Calu3 (cell line): ENCODE data around the gene YAE1. TPM values are rescaled to one million over a fixed set of nuclear protein-coding genes. Genes with fewer than 3 reads are reported as not detected.

Experiments used
- BruUV-seq: library from RNA; stranded (reverse); fragments of 400-500 nt; replicated peaks from 2 replicates; lab custom pipeline; 2021; lab: Mats Ljungman, UMichigan
- CTCF ChIA-PET: fragments of 300-600 bp; sonication (Branson Sonifier 250); formaldehyde crosslinking; loops from one replicate; lab custom pipeline; 2022; ENCODE audit warnings: antibody characterized with exemption; lab: Charles Lee
- DNase-seq: peaks from one replicate; pipeline ENCODE4 v3.0.0; 2022
- H3K27ac Mint-ChIP-seq: one replicate; pipeline ENCODE4 v1.8.0; 2022; ENCODE audit warnings: mixed read lengths; ENCODE audit not compliant: unreplicated experiment
- H3K27me3 Mint-ChIP-seq: one replicate; pipeline ENCODE4 v1.8.0; 2022; ENCODE audit warnings: mixed read lengths; ENCODE audit not compliant: unreplicated experiment
- H3K36me3 Mint-ChIP-seq: one replicate; pipeline ENCODE4 v1.8.0; 2022; ENCODE audit warnings: mild to moderate bottlenecking, moderate library complexity, mixed read lengths; ENCODE audit not compliant: insufficient read depth, unreplicated experiment
- H3K4me1 Mint-ChIP-seq: one replicate; pipeline ENCODE4 v1.8.0; 2022; ENCODE audit warnings: mild to moderate bottlenecking, low read depth, mixed read lengths; ENCODE audit not compliant: unreplicated experiment
- H3K4me3 Mint-ChIP-seq: one replicate; pipeline ENCODE4 v1.8.0; 2022; ENCODE audit warnings: mild to moderate bottlenecking, low read depth, moderate library complexity, mixed read lengths; ENCODE audit not compliant: unreplicated experiment
- H3K9me3 Mint-ChIP-seq: one replicate; pipeline ENCODE4 v1.8.0; 2022; ENCODE audit warnings: low read depth, mixed read lengths; ENCODE audit not compliant: unreplicated experiment
- intact Hi-C: fragments of 100-400 bp; cut with micrococcal nuclease; formaldehyde crosslinking; loops from one replicate; pipeline ENCODE4 v1.10.0; 2022; ENCODE audit not compliant: unreplicated experiment
- total RNA-seq: library from RNA; stranded (reverse); gene quantifications from 2 replicates; pipeline ENCODE4 v1.2.3, GENCODE V29; 2022
- TF ChIP-seq, protein P1 (sequence below): fragments of 200-600 bp; IDR thresholded peaks from one replicate; pipeline ENCODE4 v1.8.0; 2022; ENCODE audit warnings: antibody characterized with exemption; ENCODE audit not compliant: unreplicated experiment

YAE1 gene
- total RNA-seq, 1 experiment from 2014 or later: 39.2 TPM

DNA sequence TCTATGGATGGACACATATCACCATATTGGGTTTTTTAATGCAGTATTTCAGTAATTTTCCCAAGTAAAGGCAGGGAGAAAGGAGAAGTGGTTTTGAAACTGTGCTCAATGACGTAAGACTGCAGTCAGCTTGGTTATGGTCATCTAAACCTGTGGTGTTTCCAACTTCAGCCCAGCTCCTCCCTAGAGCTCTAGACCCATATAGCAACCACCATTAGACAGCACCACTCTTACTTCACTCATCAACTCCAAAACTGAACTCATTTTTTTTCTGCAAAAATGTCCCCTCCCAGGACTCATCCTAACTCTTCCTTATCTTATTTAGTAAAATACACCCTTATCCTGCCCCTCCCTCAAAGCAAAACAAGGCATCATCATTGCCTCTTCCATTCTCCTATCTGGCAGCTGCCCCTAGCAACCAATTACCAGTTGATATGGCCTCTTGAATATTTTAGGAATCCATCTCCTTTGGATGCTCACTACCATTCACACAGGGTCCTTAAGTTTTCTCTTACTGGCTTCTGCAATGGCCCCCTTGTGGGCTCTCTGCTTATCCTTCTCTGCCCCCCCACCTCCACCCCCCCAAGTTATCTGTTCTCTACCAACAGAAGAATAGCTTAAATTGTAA, 55.7 kb downstream of the YAE1 start:
- no TSS peak for BruUV-seq
- Mint-ChIP-seq H3K36me3 (peaks cover 35% of the 10 kb centered on the region), H3K9me3 (no peaks in the 10 kb centered on the region), H3K4me3 (peak overlapping the region; percentile 81), H3K27me3 (no peaks in the 10 kb centered on the region), H3K4me1 (peaks cover 29% of the 10 kb centered on the region), H3K27ac (no peak overlapping the region)
- DNase-seq: no peak
- TF ChIP-seq, protein P1, sequence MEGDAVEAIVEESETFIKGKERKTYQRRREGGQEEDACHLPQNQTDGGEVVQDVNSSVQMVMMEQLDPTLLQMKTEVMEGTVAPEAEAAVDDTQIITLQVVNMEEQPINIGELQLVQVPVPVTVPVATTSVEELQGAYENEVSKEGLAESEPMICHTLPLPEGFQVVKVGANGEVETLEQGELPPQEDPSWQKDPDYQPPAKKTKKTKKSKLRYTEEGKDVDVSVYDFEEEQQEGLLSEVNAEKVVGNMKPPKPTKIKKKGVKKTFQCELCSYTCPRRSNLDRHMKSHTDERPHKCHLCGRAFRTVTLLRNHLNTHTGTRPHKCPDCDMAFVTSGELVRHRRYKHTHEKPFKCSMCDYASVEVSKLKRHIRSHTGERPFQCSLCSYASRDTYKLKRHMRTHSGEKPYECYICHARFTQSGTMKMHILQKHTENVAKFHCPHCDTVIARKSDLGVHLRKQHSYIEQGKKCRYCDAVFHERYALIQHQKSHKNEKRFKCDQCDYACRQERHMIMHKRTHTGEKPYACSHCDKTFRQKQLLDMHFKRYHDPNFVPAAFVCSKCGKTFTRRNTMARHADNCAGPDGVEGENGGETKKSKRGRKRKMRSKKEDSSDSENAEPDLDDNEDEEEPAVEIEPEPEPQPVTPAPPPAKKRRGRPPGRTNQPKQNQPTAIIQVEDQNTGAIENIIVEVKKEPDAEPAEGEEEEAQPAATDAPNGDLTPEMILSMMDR: no peak
- CTCF ChIA-PET: interaction anchor here (1.0 to 3.5 kb wide), 5 partner anchors 12 to 120 kb away, joined by 3 to 23 read pairs (median 5); no protein-coding TSS in a partner anchor
- intact Hi-C loops: no loop called here

Other genes starting within 250 kb of the YAE1 start
- gene RALA, start 57.2 kb downstream of the YAE1 start, total RNA-seq: 58.1 and 64.8 TPM in 2 replicates